Measurements from ENCODE around the gene LRIG1.

The LRIG1 gene

GRCh38 chr3:66479532-66479947 lies 21.3 kb downstream of the LRIG1 start:
- POLR2A ChIA-PET, result interaction anchor here (0.6 kb wide), 1 partner anchor 23 kb away, joined by 6 read pairs; no protein-coding TSS in a partner anchor
- WGBS (ENCODE audit: insufficient coverage), result 30% methylated on average over 1 of the region's 2 CpGs
- CTCF ChIA-PET, result interaction anchor here (1.3 to 3.6 kb wide), 2 partner anchors 11 to 30 kb away, joined by 3 to 11 read pairs; no protein-coding TSS in a partner anchor

GRCh38 chr3:66478960-66479359 lies 21.9 kb downstream of the LRIG1 start:
- POLR2A ChIA-PET, result interaction anchor here (0.6 kb wide), 1 partner anchor 23 kb away, joined by 6 read pairs; no protein-coding TSS in a partner anchor
- H3K4me3 ChIP-seq (ENCODE audit: control insufficient read depth in 1 of 7, extremely low read depth in 1 of 7, insufficient read depth in 4 of 7, low read depth in 2 of 7, low read length in 6 of 7), result no peak overlapping the region

More at GRCh38 chr3:66479532-66479947, 21.3 kb downstream of the LRIG1 start:
- H3K36me3 ChIP-seq (ENCODE audit: control insufficient read depth in 4 of 4, insufficient read depth in 4 of 4, low read length in 3 of 4), result no peaks in the 10 kb centered on the region
- no peak overlapping the region for H3K4me3 ChIP-seq (ENCODE audit: control insufficient read depth in 1 of 7, extremely low read depth in 1 of 7, insufficient read depth in 4 of 7, low read depth in 2 of 7, low read length in 6 of 7)
- DNase-seq, result no peak
- peaks cover 0 to 3% (median 3%) of the 10 kb centered on the region in 5 experiments for H3K9me3 ChIP-seq (ENCODE audit: control extremely low read depth in 1 of 5, control insufficient read depth in 4 of 5, insufficient read depth in 2 of 5, low read depth in 1 of 5, low read length in 4 of 5)
- H3K27me3 ChIP-seq (replicated peaks in 2 of 5; ENCODE audit: control insufficient read depth in 4 of 5, insufficient read depth in 5 of 5, low read length in 4 of 5), result no peaks in the 10 kb centered on the region
- peaks cover 18 to 48% (median 29%) of the 10 kb centered on the region in 4 experiments for H3K4me1 ChIP-seq (ENCODE audit: control extremely low read depth in 1 of 4, control insufficient read depth in 4 of 4, insufficient read depth in 4 of 4, low read length in 3 of 4)
- H3K27ac ChIP-seq (ENCODE audit: insufficient read depth in 1 of 2, low read depth in 1 of 2, low read length in 2 of 2, poor library complexity in 1 of 2, severe bottlenecking in 2 of 2), result no peak overlapping the region

GRCh38 chr3:66477856-66478255 lies 23.0 kb downstream of the LRIG1 start:
- H3K36me3 ChIP-seq (ENCODE audit: control insufficient read depth in 4 of 4, insufficient read depth in 4 of 4, low read length in 3 of 4), result no peaks in the 10 kb centered on the region
- H3K27ac ChIP-seq (ENCODE audit: insufficient read depth in 1 of 2, low read depth in 1 of 2, low read length in 2 of 2, poor library complexity in 1 of 2, severe bottlenecking in 2 of 2), result no peak overlapping the region
- peaks cover 0 to 3% (median 3%) of the 10 kb centered on the region in 5 experiments for H3K9me3 ChIP-seq (ENCODE audit: control extremely low read depth in 1 of 5, control insufficient read depth in 4 of 5, insufficient read depth in 2 of 5, low read depth in 1 of 5, low read length in 4 of 5)
- H3K27me3 ChIP-seq (replicated peaks in 2 of 5; ENCODE audit: control insufficient read depth in 4 of 5, insufficient read depth in 5 of 5, low read length in 4 of 5), result no peaks in the 10 kb centered on the region
- ChIA-PET CTCF (interaction anchor here (1.4 to 3.6 kb wide), 2 partner anchors 9 to 12 kb away, joined by 3 to 11 read pairs; no protein-coding TSS in a partner anchor), POLR2A (no interaction called here)
- 93% methylated on average over 5 of the region's 7 CpGs for WGBS (ENCODE audit: insufficient coverage)
- DNase-seq, result no peak
- peaks cover 22 to 46% (median 28%) of the 10 kb centered on the region in 4 experiments for H3K4me1 ChIP-seq (ENCODE audit: control extremely low read depth in 1 of 4, control insufficient read depth in 4 of 4, insufficient read depth in 4 of 4, low read length in 3 of 4)
- H3K4me3 ChIP-seq (ENCODE audit: control insufficient read depth in 1 of 7, extremely low read depth in 1 of 7, insufficient read depth in 4 of 7, low read depth in 2 of 7, low read length in 6 of 7), result no peak overlapping the region

More at GRCh38 chr3:66478960-66479359, 21.9 kb downstream of the LRIG1 start:
- H3K27me3 ChIP-seq (replicated peaks in 2 of 5; ENCODE audit: control insufficient read depth in 4 of 5, insufficient read depth in 5 of 5, low read length in 4 of 5), result no peaks in the 10 kb centered on the region
- peaks cover 18 to 48% (median 29%) of the 10 kb centered on the region in 4 experiments for H3K4me1 ChIP-seq (ENCODE audit: control extremely low read depth in 1 of 4, control insufficient read depth in 4 of 4, insufficient read depth in 4 of 4, low read length in 3 of 4)
- no peak overlapping the region for H3K27ac ChIP-seq (ENCODE audit: insufficient read depth in 1 of 2, low read depth in 1 of 2, low read length in 2 of 2, poor library complexity in 1 of 2, severe bottlenecking in 2 of 2)
- DNase-seq, result no peak
- CTCF ChIA-PET, result interaction anchor here (1.3 to 3.6 kb wide), 3 partner anchors 10 to 29 kb away, joined by 3 to 11 read pairs (median 3); no protein-coding TSS in a partner anchor
- peaks cover 0 to 3% (median 3%) of the 10 kb centered on the region in 5 experiments for H3K9me3 ChIP-seq (ENCODE audit: control extremely low read depth in 1 of 5, control insufficient read depth in 4 of 5, insufficient read depth in 2 of 5, low read depth in 1 of 5, low read length in 4 of 5)
- no peaks in the 10 kb centered on the region for H3K36me3 ChIP-seq (ENCODE audit: control insufficient read depth in 4 of 4, insufficient read depth in 4 of 4, low read length in 3 of 4)
- 47% methylated on average over 9 of the region's 9 CpGs for WGBS (ENCODE audit: insufficient coverage)

- WGBS (ENCODE audit: insufficient coverage), result 100% methylated on average over 9 of the region's 9 CpGs
- ChIA-PET POLR2A (no interaction called here), CTCF (interaction anchor here (3.6 kb wide), 1 partner anchor 8 kb away, joined by 11 read pairs; no protein-coding TSS in a partner anchor)
Measured at GRCh38 chr3:66476852-66477381, 23.9 kb downstream of the LRIG1 start.

GRCh38 chr3:66475386-66476020 lies 25.3 kb downstream of the LRIG1 start:
- Histone ChIP-seq H3K27me3 (replicated peaks in 2 of 5; ENCODE audit: control insufficient read depth in 4 of 5, insufficient read depth in 5 of 5, low read length in 4 of 5) (no peaks in the 10 kb centered on the region), H3K36me3 (ENCODE audit: control insufficient read depth in 4 of 4, insufficient read depth in 4 of 4, low read length in 3 of 4) (no peaks in the 10 kb centered on the region), H3K9me3 (ENCODE audit: control extremely low read depth in 1 of 5, control insufficient read depth in 4 of 5, insufficient read depth in 2 of 5, low read depth in 1 of 5, low read length in 4 of 5) (peaks cover 0 to 3% (median 3%) of the 10 kb centered on the region in 5 experiments), H3K4me1 (ENCODE audit: control extremely low read depth in 1 of 4, control insufficient read depth in 4 of 4, insufficient read depth in 4 of 4, low read length in 3 of 4) (peaks cover 11 to 38% (median 26%) of the 10 kb centered on the region in 4 experiments), H3K4me3 (ENCODE audit: control insufficient read depth in 1 of 7, extremely low read depth in 1 of 7, insufficient read depth in 4 of 7, low read depth in 2 of 7, low read length in 6 of 7) (no peak overlapping the region), H3K27ac (ENCODE audit: insufficient read depth in 1 of 2, low read depth in 1 of 2, low read length in 2 of 2, poor library complexity in 1 of 2, severe bottlenecking in 2 of 2) (no peak overlapping the region)
- ChIA-PET POLR2A (no interaction called here), CTCF (interaction anchor here (1.8 kb wide), 1 partner anchor 30 kb away, joined by 3 read pairs; no protein-coding TSS in a partner anchor)
- DNase-seq, result no peak
- WGBS (ENCODE audit: insufficient coverage), result 98% methylated on average over 9 of the region's 9 CpGs

More at GRCh38 chr3:66476852-66477381, 23.9 kb downstream of the LRIG1 start:
- H3K36me3 ChIP-seq (ENCODE audit: control insufficient read depth in 4 of 4, insufficient read depth in 4 of 4, low read length in 3 of 4), result no peaks in the 10 kb centered on the region
- DNase-seq, result no peak
- H3K4me3 ChIP-seq (ENCODE audit: control insufficient read depth in 1 of 7, extremely low read depth in 1 of 7, insufficient read depth in 4 of 7, low read depth in 2 of 7, low read length in 6 of 7), result no peak overlapping the region
- no peaks in the 10 kb centered on the region for H3K27me3 ChIP-seq (replicated peaks in 2 of 5; ENCODE audit: control insufficient read depth in 4 of 5, insufficient read depth in 5 of 5, low read length in 4 of 5)
- no peak overlapping the region for H3K27ac ChIP-seq (ENCODE audit: insufficient read depth in 1 of 2, low read depth in 1 of 2, low read length in 2 of 2, poor library complexity in 1 of 2, severe bottlenecking in 2 of 2)
- peaks cover 0 to 3% (median 3%) of the 10 kb centered on the region in 5 experiments for H3K9me3 ChIP-seq (ENCODE audit: control extremely low read depth in 1 of 5, control insufficient read depth in 4 of 5, insufficient read depth in 2 of 5, low read depth in 1 of 5, low read length in 4 of 5)
- H3K4me1 ChIP-seq (ENCODE audit: control extremely low read depth in 1 of 4, control insufficient read depth in 4 of 4, insufficient read depth in 4 of 4, low read length in 3 of 4), result peaks cover 24 to 47% (median 31%) of the 10 kb centered on the region in 4 experiments

- H3K4me1 ChIP-seq (ENCODE audit: control extremely low read depth in 1 of 4, control insufficient read depth in 4 of 4, insufficient read depth in 4 of 4, low read length in 3 of 4), result peaks cover 8 to 28% (median 19%) of the 10 kb centered on the region in 4 experiments
- no peak for DNase-seq
- H3K27me3 ChIP-seq (replicated peaks in 2 of 5; ENCODE audit: control insufficient read depth in 4 of 5, insufficient read depth in 5 of 5, low read length in 4 of 5), result no peaks in the 10 kb centered on the region
- 89% methylated on average over 6 of the region's 11 CpGs for WGBS (ENCODE audit: insufficient coverage)
- H3K9me3 ChIP-seq (ENCODE audit: control extremely low read depth in 1 of 5, control insufficient read depth in 4 of 5, insufficient read depth in 2 of 5, low read depth in 1 of 5, low read length in 4 of 5), result no peaks in the 10 kb centered on the region
- H3K36me3 ChIP-seq (ENCODE audit: control insufficient read depth in 4 of 4, insufficient read depth in 4 of 4, low read length in 3 of 4), result no peaks in the 10 kb centered on the region
- no peak overlapping the region for H3K4me3 ChIP-seq (ENCODE audit: control insufficient read depth in 1 of 7, extremely low read depth in 1 of 7, insufficient read depth in 4 of 7, low read depth in 2 of 7, low read length in 6 of 7)
- CTCF ChIA-PET, result interaction anchor here (1.3 to 1.7 kb wide), 3 partner anchors 13 to 66 kb away, joined by 3 to 5 read pairs (median 3); no protein-coding TSS in a partner anchor
- POLR2A ChIA-PET, result interaction anchor here (0.6 to 0.7 kb wide), 2 partner anchors 8 to 9 kb away, joined by 3 read pairs; no protein-coding TSS in a partner anchor
- H3K27ac ChIP-seq (ENCODE audit: insufficient read depth in 1 of 2, low read depth in 1 of 2, low read length in 2 of 2, poor library complexity in 1 of 2, severe bottlenecking in 2 of 2), result no peak overlapping the region
Measured at GRCh38 chr3:66473692-66474091, 27.1 kb downstream of the LRIG1 start.
